Activated CD4-positive, alpha-beta T cell treated with anti-CD3 and anti-CD28 coated beads for 48 hours (primary cell): Measurements from ENCODE around the gene ALG12.
A peak's percentile ranks its signal among the peaks of the same experiment; 100 is the strongest.
"Not testable (repeated sequence)": the region's sequence is repeated elsewhere in the genome, so short reads cannot be mapped to it uniquely, and the experiment has no call there.

Source experiments
- DNase-seq: peaks from one replicate; pipeline ENCODE4 v3.0.0-alpha.2; 2020

ALG12 gene

GRCh38 chr22:49865156-49865555 lies 53.1 kb downstream of the ALG12 start:
- DNase-seq = no peak

- no peak for DNase-seq
Measured at GRCh38 chr22:49863931-49864330, 54.3 kb downstream of the ALG12 start.

- no peak for DNase-seq
Measured at GRCh38 chr22:49862496-49862776, 55.8 kb downstream of the ALG12 start.

GRCh38 chr22:49861642-49862495 lies 56.4 kb downstream of the ALG12 start:
- no peak for DNase-seq

- DNase-seq = no peak
Measured at GRCh38 chr22:49858827-49859226, 59.4 kb downstream of the ALG12 start.

- DNase-seq = no peak
Measured at GRCh38 chr22:49856766-49857618, 61.2 kb downstream of the ALG12 start.

GRCh38 chr22:49856343-49856742 lies 61.9 kb downstream of the ALG12 start:
- no peak for DNase-seq

- DNase-seq = no peak
Measured at GRCh38 chr22:49855251-49855911, 62.9 kb downstream of the ALG12 start.

GRCh38 chr22:49853981-49854831 lies 64.0 kb downstream of the ALG12 start:
- DNase-seq = peak; percentile 41

GRCh38 chr22:49852898-49853894 lies 65.0 kb downstream of the ALG12 start, which contains the start of gene ZBED4:
ZBED4 (plus strand) TSS chr22:49853844; CDS start chr22:49883663, 29,819 bp downstream.
- peak; percentile 99 for DNase-seq

- DNase-seq = not testable (repeated sequence)
Measured at GRCh38 chr22:49852568-49852897, 65.7 kb downstream of the ALG12 start.

- no peak for DNase-seq
Measured at GRCh38 chr22:49850959-49851802, 67.1 kb downstream of the ALG12 start.
